HG03045 (cell line): ENCODE data around the gene SERPINB11.
"Not testable (repeated sequence)": the region's sequence is repeated elsewhere in the genome, so short reads cannot be mapped to it uniquely, and the experiment has no call there.

ENCODE experiments used
- ATAC-seq: cut with Tn5 transposase; IDR thresholded peaks from one replicate; pipeline ENCODE4 v1.9.1; 2021; ENCODE audit warnings: mild to moderate bottlenecking, moderate library complexity; ENCODE audit not compliant: unreplicated experiment

SERPINB11 gene, protein sequence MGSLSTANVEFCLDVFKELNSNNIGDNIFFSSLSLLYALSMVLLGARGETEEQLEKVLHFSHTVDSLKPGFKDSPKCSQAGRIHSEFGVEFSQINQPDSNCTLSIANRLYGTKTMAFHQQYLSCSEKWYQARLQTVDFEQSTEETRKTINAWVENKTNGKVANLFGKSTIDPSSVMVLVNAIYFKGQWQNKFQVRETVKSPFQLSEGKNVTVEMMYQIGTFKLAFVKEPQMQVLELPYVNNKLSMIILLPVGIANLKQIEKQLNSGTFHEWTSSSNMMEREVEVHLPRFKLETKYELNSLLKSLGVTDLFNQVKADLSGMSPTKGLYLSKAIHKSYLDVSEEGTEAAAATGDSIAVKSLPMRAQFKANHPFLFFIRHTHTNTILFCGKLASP

DNA sequence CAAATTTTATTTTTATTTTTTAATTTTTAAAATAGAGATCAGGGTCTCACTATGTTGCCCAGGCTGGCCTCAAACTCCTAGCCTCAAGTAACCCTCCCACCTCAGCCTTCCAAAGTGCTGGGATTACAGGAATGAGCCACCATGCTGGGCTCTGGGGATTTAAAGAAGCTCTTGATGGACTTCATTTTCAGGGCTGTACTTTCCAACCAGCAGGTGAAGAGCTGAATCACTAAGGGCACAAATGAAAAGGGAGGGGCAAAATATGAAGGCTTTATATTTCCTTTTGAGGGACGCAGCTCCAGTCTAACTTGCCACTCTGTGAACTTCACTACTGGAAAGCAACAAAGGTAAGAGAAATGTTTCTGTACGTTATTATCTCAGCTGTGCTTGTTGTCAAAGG, at the start of gene SERPINB11:
SERPINB11 (plus strand) TSS at position 301 of the 400 bp plus-strand sequence. CDS start 7,234 bp downstream, outside the sequence.
- ATAC-seq: no peak

DNA sequence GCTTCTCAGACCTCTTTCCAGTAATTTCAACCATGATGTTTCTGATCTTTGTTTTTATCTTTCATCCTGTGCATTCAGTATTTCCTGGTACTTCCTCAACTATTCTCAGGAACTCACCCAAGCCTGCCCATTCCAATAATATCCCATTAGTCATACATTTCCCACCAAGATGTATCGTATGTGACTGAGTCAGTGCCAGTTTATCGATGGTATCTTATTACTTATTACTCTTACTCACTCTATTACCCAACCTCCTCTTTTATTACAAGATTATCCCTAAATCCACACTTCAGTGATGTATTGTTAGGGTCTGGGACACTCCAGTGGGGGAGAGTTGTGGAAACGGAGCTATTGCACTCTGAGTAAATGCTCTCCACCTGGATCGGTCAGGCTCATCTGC, 43.8 kb upstream of the SERPINB11 start:
- ATAC-seq: not testable (repeated sequence)

DNA sequence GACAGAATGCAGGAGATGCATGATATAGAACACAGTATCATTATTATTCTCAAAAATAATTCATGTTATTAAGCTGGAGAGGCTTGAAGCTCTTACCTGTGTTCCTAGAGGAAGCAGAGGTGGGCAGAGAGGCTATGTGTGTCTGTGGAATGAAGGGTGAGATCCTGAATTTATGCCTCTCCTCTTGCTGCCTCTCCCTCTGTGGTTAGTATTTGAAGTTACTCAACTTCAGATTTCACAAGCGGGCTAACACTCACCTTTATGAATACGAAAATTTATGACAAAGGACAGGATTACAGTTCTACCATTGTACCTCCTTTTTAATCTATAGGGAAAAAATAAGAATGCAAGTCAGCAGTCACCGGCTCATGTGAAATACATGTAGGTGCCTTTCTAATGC, 41.0 kb upstream of the SERPINB11 start, which contains the start of gene SERPINB3:
SERPINB3 (minus strand) TSS at position 144 of the 400 bp plus-strand sequence. CDS start 677 bp downstream, outside the sequence.
- not testable (repeated sequence) for ATAC-seq

DNA sequence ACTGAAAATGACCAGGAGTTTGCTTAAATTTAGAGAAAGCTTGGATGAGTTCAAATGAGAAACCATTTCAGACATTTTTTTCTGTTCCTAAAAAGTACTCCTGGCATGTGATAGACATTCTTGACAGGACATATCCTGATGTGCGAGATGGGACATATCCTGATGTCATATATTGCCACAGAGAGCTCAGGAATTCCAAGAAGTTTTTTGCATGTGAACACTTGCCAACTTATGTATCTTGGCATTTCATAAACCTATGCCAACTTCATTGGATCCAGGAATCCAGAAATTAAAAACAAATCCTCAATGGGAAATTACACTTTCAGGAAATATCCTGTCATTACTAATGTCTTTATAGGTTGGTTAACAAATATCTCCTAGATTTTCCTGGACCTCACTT, 38.2 kb upstream of the SERPINB11 start:
- ATAC-seq: no peak

DNA sequence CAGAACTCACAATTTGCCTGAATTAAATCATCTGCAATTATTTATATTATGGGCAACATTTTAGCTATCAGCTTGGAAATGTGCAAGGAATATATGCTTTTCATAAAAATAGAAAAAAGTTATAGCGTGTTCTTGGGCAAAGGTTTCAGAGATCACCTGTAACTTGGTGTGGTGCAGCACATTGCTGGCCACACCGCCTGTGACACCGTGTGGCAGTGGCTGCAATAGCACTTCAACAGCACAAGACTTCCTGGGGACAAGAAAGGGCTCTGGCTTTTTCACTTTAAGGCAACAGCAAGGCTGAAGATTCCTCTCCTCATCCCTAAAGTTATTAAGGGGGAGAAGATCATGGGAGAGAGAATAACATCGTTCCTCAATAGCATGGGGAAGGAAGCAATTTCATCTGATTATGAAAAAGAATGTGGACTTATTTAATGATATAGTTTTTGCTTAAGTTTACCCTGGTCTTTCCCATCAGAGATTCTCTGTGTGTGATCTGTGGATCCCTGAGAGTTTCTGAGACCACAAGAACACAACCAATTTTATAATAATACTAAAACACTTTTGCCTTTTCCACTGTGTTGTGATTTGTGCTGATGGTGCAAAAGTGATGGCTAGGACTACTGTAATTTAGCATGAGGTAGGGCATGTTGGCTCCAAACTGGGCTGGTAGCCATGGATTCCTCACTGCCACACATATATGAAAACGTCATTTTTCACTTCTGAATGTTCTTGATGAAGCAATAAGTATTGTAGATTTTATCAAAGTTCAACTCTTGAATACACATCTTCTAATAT, 26.0 kb upstream of the SERPINB11 start:
- ATAC-seq: no peak

DNA sequence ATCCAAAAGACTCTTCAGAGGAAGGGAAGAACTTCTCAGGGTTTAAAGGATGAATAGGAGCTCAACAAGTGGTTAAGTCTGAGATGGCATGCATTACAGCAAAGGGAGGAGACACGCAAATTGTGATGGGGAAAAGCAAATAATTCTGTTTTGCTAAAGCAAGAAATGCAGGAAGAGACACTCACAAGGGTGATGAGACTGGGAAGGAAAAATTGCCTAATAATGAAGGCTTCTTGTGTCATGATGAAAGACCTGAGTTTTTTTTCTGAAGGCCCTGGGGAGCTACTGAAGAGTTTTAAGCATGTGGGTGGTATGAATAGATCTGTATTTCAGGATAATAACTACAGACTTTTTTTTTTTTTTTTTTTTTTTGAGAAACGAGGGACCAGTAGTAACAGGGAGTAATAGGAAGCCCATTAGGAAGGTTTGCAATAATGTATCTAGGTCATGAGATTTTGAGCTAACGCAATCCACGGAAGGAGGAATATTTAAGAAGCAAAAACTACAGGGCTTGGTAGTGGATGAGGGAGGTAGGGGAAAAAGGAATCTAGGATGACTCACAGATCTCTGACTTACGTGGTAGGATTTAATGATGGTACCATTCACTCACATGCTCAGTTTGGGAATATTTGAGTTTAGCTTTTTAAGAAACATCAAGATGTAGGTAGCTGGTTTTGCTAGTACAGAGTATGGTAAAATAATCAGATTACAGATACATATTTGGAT, 25.1 kb upstream of the SERPINB11 start:
- ATAC-seq: no peak

DNA sequence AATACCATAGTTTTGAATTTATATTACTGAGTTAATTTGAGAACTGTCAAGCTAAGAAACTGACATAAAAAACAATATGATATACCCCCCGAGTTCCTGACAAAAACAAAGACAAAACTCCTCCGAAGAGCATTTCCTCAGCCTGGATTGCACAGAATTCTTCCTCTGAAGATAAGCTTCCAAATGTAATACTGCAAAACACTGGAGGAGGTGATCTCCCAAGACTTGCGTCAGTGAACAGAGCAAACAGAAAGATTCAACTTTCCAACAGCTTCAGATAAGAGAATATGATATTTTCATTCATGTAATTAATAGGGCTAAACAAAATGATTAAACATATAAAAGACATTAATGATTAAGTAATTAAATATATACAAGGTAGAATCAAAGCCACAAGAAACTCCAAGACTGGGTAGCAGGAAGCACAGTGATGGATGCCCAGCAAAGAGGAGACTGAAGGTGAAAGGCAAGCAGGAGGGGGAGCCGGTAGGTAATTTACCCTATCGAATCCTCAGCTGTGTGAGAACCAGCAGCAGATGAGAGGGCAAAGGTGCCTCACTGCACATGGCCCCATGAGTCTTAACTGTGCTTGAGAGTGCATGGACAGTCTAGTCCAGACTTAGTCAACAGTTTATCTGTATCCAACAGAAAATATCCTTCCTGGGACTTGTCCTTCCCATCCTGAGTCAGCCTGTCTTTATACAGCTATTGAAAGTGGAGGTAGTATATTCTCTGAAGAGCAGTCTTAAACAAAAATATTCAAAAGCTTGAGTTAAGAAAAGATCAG, 22.7 kb upstream of the SERPINB11 start:
- no peak for ATAC-seq

DNA sequence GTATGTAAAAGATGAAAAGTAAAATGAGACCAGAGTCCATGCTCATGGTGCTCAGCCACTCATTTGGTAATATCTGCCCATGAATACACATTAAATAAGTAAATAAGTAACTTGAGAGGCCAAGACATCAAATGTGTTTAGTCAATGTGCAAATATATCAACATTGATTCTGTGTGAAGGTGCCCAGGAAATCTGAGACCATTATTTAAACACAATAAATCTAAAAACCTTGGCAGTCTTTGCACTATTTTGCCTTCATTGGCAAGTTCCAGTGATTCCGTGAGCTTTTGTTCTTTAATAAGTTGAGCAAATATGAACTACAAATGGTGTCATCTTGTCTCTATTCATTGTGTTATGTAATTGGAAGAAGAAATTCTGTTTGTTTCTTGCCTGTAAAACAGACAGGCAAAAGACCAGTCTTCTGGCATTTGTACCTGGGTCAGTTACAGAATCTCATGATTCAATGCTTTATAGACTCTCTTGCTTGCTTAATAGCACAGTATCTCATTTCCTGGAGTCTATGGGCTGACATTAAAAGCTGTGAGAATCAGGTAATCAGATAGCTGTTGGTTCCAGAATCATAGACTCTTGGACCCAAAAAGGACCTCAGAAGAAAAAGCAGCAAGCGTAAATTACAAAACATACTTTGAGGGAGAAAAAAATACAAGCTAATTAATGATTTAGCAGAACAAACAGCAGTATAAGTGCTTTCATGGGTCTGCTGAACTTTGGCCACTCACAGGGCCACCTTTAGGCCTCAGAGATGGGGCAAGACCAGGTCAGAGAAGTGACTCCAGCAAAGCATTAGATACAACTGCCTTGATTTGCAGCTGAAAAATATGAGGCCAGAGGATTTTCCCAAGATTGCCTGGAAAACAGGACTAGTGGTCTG, 21.1 kb upstream of the SERPINB11 start:
- ATAC-seq: no peak

DNA sequence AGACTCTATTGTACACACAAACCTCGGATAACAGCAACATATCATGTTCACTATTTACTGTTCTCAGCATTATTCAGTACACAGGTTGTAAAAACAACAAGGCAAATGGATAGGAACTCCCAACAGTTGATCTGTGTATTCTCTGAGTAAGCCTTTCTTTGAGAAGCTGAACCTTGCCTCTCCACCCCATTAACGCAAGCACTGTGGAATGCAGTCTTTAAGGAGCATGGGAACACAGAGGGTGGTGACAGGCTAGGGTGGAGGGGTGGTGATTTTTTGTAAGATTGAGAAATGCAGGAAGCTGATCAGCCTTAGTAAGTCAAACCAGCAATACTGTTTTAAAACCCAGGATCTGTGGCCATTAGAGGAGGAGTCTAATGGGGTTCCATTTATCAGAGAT, 19.6 kb upstream of the SERPINB11 start:
- ATAC-seq: no peak

DNA sequence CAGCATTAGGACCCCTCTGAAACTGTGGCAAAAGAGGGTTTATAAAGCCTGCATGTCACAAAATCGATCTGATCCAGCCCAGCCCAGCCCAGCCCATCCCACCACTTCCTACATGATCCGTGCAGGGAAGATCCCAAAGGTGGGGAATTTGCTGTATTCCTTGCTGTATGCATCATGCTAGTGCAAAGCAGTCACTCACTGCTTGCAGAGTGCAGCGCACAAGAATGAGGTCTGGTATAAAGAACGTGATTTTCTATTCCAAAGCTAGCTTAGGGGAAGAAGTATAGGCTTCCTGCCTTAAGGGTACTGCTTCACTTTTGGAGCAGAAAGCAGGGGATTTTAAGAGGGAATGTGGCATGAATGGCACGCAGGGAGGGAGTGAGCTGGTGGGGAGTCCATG, 18.9 kb upstream of the SERPINB11 start:
- ATAC-seq: no peak

DNA sequence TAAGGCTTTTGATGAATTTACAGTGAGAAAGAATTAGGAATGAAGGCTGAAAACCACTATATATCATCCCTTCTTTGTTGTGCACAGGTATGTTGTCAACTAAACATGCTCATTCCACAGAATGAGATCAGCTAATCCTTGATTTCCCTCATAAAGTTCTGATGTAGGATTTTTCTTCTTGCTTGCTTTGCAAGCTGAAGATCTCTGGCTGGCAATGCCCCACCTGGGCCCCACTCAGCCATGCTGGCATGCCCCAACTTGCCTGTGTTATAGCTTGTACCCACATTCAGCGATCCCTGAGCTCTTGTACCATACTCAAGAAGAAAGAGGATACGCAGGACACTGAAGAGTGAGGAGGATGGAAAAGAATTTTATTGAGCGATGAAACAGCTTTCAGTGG, 18.0 kb upstream of the SERPINB11 start:
- ATAC-seq: no peak

DNA sequence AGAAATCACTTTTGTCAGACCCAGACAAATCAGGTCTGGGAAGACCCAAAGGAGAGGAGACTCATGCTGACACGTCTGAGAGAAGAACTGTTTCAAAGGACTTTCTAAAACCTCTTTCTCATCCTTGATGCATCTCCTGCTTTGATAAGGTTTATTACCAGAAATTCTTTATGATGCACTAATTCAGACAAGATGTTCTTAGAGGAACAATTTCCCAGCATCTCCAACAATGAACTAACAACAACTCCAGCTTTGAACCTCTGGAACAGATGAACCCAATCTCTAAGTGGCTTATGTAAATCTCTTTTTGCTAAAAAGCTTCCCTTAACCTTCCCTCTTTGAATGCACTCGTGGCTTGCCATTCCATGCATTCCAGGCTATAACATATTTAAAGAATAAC, 15.9 kb upstream of the SERPINB11 start:
- no peak for ATAC-seq

DNA sequence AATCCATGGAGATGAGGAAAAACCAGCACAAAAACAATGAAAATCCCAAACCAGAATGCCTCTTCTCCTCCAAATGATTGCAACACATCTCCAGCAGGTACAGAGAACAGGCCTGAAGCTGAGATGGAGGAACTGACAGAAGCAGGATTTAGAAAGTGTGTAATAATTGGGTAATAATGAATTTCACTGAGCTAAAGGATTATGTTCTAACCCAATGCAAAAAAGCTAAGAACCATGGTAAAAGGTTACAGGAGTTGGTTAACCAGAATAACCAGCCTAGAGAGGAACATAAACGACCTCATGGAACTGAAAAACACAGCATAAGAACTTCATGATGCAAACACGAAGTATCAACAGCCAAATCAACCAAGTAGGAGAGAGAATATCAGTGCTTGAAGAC, 13.7 kb upstream of the SERPINB11 start:
- no peak for ATAC-seq

DNA sequence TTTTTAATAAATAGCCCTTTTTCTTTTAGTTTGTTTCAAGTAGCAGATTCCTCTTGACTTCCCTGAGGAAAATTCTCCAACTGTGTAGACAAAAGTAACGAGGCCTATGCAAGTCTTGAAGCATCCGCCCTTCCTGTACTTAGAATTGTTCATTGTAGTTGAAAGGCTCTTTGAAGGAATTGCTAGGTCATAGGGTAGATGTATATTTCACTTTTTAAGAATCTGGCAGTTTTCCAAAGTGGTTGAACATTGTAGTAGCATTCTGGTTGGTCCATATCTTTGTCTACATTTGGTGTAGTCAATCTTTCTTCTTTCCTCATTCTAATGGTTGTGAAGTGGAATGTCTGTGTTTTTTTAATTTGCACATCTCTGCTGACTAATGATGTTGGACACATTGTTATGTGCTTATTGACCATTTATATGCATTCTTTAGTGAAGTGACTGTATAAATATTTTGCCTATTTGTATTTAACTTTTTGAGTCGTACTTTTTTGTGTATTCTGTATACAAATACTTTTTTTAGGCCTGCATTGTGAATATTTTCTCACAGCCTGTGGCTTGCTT, 5.6 kb upstream of the SERPINB11 start:
- ATAC-seq: no peak

DNA sequence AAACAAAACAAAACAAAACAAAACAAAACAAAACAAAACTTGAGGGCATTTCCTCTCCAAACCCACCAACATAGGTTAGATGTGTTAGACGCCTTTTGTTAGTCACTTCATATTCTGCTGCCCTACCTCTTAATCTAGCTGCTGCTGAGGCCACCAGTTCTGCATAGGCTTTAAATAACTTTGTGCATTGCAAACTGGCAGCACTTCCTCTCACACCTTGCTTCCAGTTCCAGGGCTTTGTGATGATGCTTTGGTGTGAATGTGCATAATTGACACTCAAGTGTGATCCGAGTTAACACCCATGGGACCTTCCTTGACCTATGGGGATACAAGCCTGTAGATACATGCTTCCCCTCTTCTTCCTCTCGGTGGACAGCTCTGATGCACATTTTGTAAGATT, 2.3 kb upstream of the SERPINB11 start:
- ATAC-seq: no peak

DNA sequence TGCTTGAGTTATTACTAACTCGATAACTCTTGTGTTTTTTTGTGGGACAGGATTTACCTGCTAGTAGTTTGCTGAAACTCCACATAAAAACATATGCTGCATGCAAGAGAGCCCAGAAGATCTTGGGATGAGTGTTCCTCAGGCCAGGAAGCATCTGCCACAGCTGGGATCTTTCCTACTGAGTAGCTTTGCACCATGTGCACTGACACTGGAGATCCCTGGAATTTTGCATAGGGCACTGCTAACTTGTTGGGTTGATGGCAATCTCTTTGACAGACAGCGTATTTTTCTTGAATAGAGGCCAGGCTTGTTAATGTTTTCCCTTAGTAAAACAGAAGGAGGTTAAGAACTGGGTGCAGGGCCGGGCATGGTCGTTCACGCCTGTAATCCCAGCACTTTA, 808 bp upstream of the SERPINB11 start:
- ATAC-seq: no peak

DNA sequence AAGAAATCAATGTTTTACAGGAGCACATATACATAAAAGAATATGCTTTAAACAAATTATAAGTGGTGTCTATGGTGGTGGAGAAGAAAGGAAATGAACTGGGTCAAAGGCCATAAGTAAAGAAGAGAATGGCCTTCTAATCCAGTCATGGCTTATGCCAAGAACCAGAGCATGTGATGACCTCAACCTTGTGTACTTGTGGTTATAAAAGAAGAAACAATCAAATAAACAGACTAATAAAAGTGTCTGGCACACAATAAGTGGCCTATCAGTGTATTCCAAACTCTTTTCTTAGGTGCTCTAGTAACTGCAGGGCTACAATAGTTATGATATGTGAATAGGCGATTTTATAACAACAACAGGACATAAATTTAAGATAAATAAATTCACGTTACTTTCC, 2.6 kb downstream of the SERPINB11 start:
- ATAC-seq: no peak

DNA sequence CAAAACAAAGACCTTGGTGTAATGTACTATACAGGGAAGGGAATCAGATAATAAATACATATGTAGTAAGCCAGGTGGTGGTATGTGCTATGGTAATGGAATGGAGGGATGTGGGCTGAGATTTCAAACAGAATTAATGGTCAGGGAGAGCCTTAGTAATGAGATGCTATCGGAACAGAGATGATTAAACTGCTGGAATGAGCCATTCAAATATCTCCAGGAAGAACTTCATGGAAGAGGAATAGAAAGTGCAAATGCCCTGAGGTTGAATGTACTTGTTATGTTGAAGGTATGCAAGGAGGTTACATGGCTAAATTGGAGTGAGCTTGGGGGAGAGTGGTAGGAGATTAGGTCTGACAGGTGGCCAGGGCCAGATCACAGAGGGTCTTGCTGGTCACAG, 5.1 kb downstream of the SERPINB11 start:
- no peak for ATAC-seq

DNA sequence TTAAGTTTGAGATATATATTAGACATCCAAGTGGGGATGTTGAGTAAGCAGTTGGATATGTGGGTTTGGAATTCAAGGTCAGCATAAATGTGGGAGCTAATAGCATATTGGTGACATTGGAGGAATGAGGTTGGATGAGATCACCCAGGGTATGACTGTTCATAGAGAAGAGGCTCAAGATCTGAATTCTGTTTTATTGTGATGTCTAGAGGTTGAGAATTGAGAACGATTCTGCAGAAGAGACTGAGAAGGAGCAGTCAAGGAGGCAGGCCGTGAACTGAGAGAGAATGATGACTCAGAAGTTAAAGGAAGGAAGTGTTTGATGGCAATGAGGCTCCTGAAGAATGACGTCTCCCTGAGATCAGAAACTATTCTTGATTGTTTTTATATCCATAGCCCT, 5.9 kb downstream of the SERPINB11 start:
- ATAC-seq: no peak
